GM12873 (cell line): ENCODE data around the gene FYN.

Source experiments
- CTCF ChIP-seq: IDR thresholded peaks from 2 replicates; pipeline ENCODE4 v1.5.1; 2012; ENCODE audit warnings: low read depth, mild to moderate bottlenecking, moderate library complexity, low read length, control low read depth; ENCODE audit not compliant: insufficient read depth; ENCODE audit errors: missing control alignments

The FYN gene

GRCh38 chr6:111873178-111874024 lies at the start of gene FYN:
TSS of gene FYN (minus strand) at chr6:111873452. CDS start at chr6:111720051, 153,401 bp downstream.
- TF ChIP-seq CTCF = peak; percentile 50

GRCh38 chr6:111922454-111923297 lies 49.4 kb upstream of the FYN start:
- no peak for TF ChIP-seq CTCF

- no peak for TF ChIP-seq CTCF
Measured at GRCh38 chr6:111921103-111921502, 47.9 kb upstream of the FYN start.

- TF ChIP-seq CTCF = no peak
Measured at GRCh38 chr6:111920578-111920977, 47.3 kb upstream of the FYN start.

- TF ChIP-seq CTCF = no peak
Measured at GRCh38 chr6:111918825-111919224, 45.6 kb upstream of the FYN start.

GRCh38 chr6:111916747-111917146 lies 43.5 kb upstream of the FYN start:
- no peak for TF ChIP-seq CTCF

GRCh38 chr6:111914617-111915016 lies 41.4 kb upstream of the FYN start:
- no peak for TF ChIP-seq CTCF
